ENCODE measurements around the gene TRIM17.

GRCh38 chr1:228385232-228385631, 31.4 kb downstream of the TRIM17 start:
- TF ChIP-seq, protein P1, sequence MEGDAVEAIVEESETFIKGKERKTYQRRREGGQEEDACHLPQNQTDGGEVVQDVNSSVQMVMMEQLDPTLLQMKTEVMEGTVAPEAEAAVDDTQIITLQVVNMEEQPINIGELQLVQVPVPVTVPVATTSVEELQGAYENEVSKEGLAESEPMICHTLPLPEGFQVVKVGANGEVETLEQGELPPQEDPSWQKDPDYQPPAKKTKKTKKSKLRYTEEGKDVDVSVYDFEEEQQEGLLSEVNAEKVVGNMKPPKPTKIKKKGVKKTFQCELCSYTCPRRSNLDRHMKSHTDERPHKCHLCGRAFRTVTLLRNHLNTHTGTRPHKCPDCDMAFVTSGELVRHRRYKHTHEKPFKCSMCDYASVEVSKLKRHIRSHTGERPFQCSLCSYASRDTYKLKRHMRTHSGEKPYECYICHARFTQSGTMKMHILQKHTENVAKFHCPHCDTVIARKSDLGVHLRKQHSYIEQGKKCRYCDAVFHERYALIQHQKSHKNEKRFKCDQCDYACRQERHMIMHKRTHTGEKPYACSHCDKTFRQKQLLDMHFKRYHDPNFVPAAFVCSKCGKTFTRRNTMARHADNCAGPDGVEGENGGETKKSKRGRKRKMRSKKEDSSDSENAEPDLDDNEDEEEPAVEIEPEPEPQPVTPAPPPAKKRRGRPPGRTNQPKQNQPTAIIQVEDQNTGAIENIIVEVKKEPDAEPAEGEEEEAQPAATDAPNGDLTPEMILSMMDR (IDR thresholded peaks at IDR 0.05; ENCODE audit: low read depth, low read length): no peak
- TF ChIP-seq POLR2A (IDR thresholded peaks at IDR 0.05; ENCODE audit: extremely low read depth, insufficient read length): no peak

Measured in NB4 (cell line).